Stimulated activated CD8-positive, alpha-beta memory T cell treated with anti-CD3 and anti-CD28 coated beads, Interleukin-4, amount 100 ng/mL, for 48 hours (primary cell): ENCODE results near the gene SLC28A1.
"Not testable (repeated sequence)": the region's sequence is repeated elsewhere in the genome, so short reads cannot be mapped to it uniquely, and the experiment has no call there.

Experiments used
- DNase-seq: peaks from one replicate; pipeline ENCODE4 v3.0.0-alpha.2; 2020

SLC28A1 gene

GRCh38 chr15:84862214-84862975 lies 22.1 kb upstream of the SLC28A1 start:
- no peak for DNase-seq

- no peak for DNase-seq
Measured at GRCh38 chr15:84863565-84864443, 20.7 kb upstream of the SLC28A1 start.

- DNase-seq: no peak
Measured at GRCh38 chr15:84864444-84864795, 20.0 kb upstream of the SLC28A1 start.

- no peak for DNase-seq
Measured at GRCh38 chr15:84865074-84865569, 19.3 kb upstream of the SLC28A1 start.

GRCh38 chr15:84868037-84868880 lies 16.2 kb upstream of the SLC28A1 start:
- DNase-seq: no peak

- DNase-seq: no peak
Measured at GRCh38 chr15:84869510-84869909, 15.0 kb upstream of the SLC28A1 start.

GRCh38 chr15:84871428-84871985 lies 13.0 kb upstream of the SLC28A1 start:
- DNase-seq: no peak

- no peak for DNase-seq
Measured at GRCh38 chr15:84872009-84872910, 12.2 kb upstream of the SLC28A1 start.

GRCh38 chr15:84873997-84874396 lies 10.5 kb upstream of the SLC28A1 start:
- no peak for DNase-seq

- no peak for DNase-seq
Measured at GRCh38 chr15:84874981-84875699, 9.3 kb upstream of the SLC28A1 start.

GRCh38 chr15:84876269-84876668 lies 8.2 kb upstream of the SLC28A1 start:
- DNase-seq: no peak

GRCh38 chr15:84877701-84878100 lies 6.8 kb upstream of the SLC28A1 start:
- not testable (repeated sequence) for DNase-seq

GRCh38 chr15:84878504-84878903 lies 6.0 kb upstream of the SLC28A1 start:
- DNase-seq: peak; percentile 78

GRCh38 chr15:84879088-84879780 lies 5.2 kb upstream of the SLC28A1 start:
- no peak for DNase-seq

- DNase-seq: no peak
Measured at GRCh38 chr15:84880007-84880406, 4.5 kb upstream of the SLC28A1 start.

- no peak for DNase-seq
Measured at GRCh38 chr15:84880822-84881519, 3.5 kb upstream of the SLC28A1 start.

GRCh38 chr15:84881520-84881830 lies 3.0 kb upstream of the SLC28A1 start:
- no peak for DNase-seq

- no peak for DNase-seq
Measured at GRCh38 chr15:84883466-84883865, 996 bp upstream of the SLC28A1 start.

GRCh38 chr15:84885801-84886200 lies 1.3 kb downstream of the SLC28A1 start:
- DNase-seq: no peak
